HEK293 (cell line): ENCODE results near the gene DHX16.

ENCODE experiments used
- CTCF ChIP-seq: fragments of 450-650 bp; formaldehyde crosslinking; IDR thresholded peaks from 2 replicates; pipeline ENCODE4 v1.5.1; 2016; ENCODE audit warnings: missing biosample characterization, missing genetic modification characterization
- KLF10 ChIP-seq: fragments of 450-650 bp; IDR thresholded peaks from 2 replicates; pipeline ENCODE4 v1.5.1; 2018; ENCODE audit warnings: missing biosample characterization, mild to moderate bottlenecking, missing genetic modification characterization
- ZBTB1 ChIP-seq: fragments of 450-650 bp; formaldehyde crosslinking; IDR thresholded peaks from 2 replicates; pipeline ENCODE4 v1.5.1; 2016; ENCODE audit warnings: missing biosample characterization, missing genetic modification characterization
- ZEB2 ChIP-seq: fragments of 450-650 bp; formaldehyde crosslinking; IDR thresholded peaks from 2 replicates; pipeline ENCODE4 v1.5.1; 2016; ENCODE audit warnings: missing biosample characterization, missing genetic modification characterization
- ZNF174 ChIP-seq: fragments of 450-650 bp; formaldehyde crosslinking; IDR thresholded peaks from 2 replicates; pipeline ENCODE4 v1.5.0; 2017; ENCODE audit warnings: missing biosample characterization, mild to moderate bottlenecking, missing genetic modification characterization

- no peak for TF ChIP-seq CTCF (tag by site-specific recombination)
- TF ChIP-seq ZEB2 (tag by site-specific recombination) = no peak
- TF ChIP-seq ZBTB1 (tag by site-specific recombination) = no peak
- TF ChIP-seq ZNF174 (tag by site-specific recombination) = no peak
- TF ChIP-seq KLF10 (tag by site-specific recombination) = no peak
These were observed 31.8 kb downstream of the DHX16 start for GRCh38 chr6:30641048-30641447.
